ENCODE measurements around the gene GRSF1.

GRSF1 gene

DNA sequence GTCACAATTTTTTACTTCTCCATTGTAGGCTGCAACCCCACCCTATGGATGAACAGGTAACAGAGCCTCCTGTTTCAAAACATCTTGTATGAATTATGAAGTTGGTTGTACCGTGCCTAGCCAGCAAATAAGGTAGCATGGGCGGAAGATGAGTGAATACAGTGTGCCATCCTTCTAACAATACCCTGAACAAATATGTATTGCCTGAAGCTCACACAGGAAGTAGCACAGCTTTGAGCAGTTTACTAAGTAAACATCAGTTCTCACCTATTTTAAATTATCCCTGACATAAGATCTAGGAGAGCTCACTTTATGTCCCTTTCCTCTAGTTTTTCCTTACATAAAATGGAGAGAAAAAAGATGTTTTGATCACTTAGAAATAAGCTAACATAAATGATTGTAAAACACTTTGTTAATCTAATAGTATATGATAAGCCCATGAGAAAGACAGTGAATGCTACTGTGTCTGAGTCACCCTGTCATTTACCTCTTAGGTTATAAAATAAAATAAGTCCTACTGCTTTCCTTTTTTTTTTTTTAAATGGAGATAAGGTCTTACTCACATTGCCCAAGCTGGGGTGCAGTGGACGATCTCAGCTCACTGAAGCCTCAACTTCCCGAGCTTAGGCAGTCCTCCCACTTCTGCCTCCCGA lies 36.6 kb downstream of the GRSF1 start:
- TF ChIP-seq GATA3 (IDR thresholded peaks at IDR 0.05; ENCODE audit: low read depth, low read length) (no peak), GATA2 (IDR thresholded peaks at IDR 0.05; ENCODE audit: low read depth, low read length) (no peak)

DNA sequence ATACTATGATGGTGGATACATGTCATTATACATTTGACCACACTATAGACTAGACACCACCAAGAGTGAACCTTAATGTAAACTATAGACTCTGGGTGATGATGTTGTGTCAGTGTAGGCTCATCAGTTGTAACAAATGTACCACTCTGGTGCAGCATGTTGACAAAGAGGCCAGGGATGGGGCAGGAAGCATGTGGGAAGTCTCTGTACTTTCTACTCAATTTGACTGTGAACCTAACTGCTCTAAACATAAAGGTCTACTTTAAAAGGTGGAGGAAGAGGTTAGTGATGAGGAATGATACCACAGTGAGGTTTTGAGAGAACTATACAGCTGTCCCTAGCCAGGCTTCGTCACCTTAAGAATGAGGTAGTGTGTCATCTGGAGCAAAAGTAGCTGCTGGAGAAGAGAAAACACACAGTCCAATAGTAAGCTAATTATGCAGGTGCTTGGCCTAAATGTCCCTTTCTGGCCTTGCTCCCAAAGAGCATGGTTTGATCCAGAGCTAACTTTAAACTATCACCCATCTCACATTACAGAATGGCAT lies 38.4 kb downstream of the GRSF1 start:
- TF ChIP-seq GATA3 (IDR thresholded peaks at IDR 0.05; ENCODE audit: low read depth, low read length): no peak

DNA sequence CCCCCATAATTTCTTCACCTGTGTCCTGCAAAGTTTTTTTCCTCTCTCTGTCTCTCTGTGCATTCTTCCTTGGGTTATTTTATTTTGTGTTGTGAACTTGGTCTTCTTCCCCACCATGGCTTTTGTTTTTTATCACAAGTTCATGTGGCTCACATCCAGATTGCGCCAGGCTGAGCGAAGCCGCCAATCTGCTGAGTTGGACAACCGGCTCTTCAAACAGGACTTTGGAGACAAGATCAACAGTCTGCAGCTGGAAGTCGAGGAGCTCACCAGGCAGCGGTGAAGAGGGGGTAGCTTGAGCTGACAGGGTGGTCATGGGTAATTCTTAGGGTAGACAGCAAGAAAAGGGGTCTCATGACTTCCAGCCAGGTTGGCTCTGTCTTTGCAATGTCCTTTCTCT lies 46.1 kb downstream of the GRSF1 start:
- TF ChIP-seq GATA3 (IDR thresholded peaks at IDR 0.05; ENCODE audit: low read depth, low read length) (no peak), GATA2 (IDR thresholded peaks at IDR 0.05; ENCODE audit: low read depth, low read length) (no peak)

DNA sequence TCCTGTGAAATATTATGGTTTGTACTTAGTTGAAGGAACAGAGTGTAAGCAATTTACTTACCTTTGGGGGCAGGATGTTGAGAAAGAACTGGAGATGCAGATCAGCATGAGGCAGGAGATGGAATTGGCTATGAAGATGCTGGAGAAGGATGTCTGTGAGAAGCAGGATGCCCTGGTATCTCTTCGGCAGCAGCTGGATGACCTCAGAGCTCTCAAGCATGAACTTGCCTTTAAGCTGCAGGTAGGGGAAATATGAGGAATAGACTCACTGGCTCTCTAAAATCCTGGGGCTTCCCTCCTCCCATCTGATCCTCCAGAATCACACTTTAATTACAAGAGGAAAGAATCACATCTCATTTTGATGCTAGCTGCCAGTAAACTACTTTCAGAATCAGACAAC lies 51.0 kb downstream of the GRSF1 start:
- TF ChIP-seq GATA2 (IDR thresholded peaks at IDR 0.05; ENCODE audit: low read depth, low read length) (no peak), GATA3 (IDR thresholded peaks at IDR 0.05; ENCODE audit: low read depth, low read length) (no peak)

DNA sequence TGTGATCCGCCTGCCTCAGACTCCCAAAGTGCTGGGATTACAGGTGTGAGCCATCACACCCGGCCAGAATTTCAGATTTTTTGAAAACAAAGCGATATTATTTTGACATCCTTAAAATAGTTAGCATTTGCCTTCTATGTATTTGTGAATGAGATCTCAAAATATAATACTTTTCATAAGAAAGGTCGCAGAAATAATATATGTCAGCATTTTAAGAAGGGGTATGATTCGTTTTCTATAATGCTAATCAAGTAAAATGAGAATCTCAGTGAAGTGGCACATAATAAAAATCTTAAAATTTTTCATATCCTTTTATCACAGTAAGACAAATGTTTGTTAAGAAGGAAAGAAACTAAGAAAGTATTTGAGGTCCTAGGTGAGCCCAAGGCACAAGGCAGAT lies 52.2 kb downstream of the GRSF1 start:
- TF ChIP-seq GATA2 (IDR thresholded peaks at IDR 0.05; ENCODE audit: low read depth, low read length) (no peak), GATA3 (IDR thresholded peaks at IDR 0.05; ENCODE audit: low read depth, low read length) (no peak)

DNA sequence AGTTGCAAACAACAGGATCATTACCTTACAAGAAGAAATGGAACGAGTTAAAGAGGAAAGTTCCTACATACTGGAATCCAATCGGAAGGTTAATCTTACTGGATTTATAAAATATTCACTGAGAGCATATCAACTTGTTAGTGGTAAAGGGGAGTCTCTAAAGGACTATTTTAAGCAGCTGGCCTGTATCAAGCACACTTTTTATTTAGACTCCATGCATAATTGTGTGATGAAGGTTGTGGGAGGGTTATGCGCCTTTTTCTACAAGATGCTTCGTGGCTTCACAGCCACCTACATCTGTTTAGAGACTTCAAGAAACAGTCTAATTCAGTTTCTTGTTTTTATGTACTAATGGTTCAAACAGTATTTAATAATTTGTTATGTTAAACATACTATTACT lies 56.6 kb downstream of the GRSF1 start:
- no peak for TF ChIP-seq GATA3 (IDR thresholded peaks at IDR 0.05; ENCODE audit: low read depth, low read length)
- TF ChIP-seq GATA2 (IDR thresholded peaks at IDR 0.05; ENCODE audit: low read depth, low read length): no peak

DNA sequence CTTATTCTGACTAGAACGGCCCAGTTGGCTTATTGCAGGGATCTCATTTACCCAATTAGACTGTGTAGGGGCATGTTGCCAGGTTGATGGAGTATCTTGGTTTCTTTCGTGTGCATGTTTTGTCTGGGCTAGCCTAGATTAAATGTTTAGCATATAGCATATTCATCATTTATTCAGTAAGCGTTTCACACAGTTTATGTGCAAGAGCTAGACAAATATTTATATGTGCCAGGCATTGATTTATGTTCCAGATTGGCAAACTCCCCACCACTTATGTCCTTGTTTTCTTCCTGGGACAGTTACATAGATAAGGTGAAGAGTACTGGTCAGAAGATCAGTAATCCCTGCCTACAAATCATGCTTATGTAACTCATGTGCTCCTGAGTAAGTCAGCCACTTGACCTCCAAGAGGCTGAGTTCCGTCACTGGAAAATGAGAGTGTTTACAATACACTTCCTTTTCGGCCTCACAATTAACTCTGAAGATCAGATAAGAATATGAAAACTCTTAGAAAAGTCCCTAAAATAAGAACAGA lies 60.7 kb downstream of the GRSF1 start:
- no peak for TF ChIP-seq GATA2 (IDR thresholded peaks at IDR 0.05; ENCODE audit: low read depth, low read length)
- no peak for TF ChIP-seq GATA3 (IDR thresholded peaks at IDR 0.05; ENCODE audit: low read depth, low read length)

DNA sequence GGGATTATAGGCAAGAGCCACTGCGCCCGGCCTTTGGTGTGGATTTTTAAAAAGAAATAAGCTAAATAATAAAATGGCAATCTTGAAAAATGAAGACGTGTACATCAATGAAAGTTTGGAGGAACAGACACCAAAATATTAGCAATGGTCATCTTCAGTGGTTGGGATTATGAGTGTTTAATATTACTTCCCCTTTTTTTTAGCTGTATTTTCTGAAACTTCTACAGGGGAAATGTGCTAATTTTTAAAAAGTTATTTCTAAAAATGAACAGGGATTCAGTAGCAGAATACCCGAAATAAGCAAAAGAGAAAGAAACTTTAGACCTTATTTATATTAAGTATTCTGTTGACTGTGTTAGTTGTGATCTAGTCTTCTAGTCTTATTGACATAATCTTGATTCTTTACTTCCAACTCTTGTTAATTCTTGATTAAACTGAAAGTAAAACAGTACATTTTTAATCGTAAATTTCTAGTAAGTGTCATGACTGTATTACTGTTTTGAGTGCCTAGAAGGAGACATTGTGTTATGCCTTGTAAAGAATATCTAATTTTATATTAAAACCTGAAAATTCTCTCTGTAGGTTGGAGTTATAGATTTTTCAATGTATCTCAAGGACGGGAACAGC lies 66.6 kb downstream of the GRSF1 start:
- TF ChIP-seq GATA2 (IDR thresholded peaks at IDR 0.05; ENCODE audit: low read depth, low read length) (no peak), GATA3 (IDR thresholded peaks at IDR 0.05; ENCODE audit: low read depth, low read length) (no peak)

DNA sequence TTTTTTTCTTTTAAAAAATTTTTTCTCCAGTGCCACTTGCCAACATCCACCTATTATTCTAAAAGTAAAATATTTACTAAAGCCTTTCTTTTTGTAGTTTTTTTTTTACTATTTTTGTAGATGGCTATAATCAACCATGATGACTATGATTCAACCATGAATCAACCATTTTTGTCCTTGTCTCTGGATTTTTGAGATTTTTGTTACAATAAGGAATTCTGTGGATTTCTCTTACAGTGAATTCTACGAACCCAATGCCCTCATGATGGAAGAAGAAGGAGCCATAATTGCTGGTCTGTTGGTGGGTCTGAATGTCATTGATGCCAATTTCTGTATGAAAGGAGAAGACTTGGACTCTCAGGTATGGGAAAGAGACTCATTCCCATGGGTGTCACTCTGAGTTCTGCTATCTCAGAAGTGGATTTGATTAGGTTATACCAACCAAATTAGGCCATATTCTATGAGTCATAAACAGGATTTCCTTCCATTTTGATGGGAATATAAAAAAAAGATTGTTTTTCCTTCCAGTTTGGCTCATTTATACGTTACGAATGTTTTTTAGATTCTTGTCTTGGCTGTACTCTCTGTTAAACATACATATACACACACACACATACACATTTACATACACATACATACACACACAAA lies 71.3 kb downstream of the GRSF1 start:
- TF ChIP-seq GATA2 (IDR thresholded peaks at IDR 0.05; ENCODE audit: low read depth, low read length) (no peak), GATA3 (IDR thresholded peaks at IDR 0.05; ENCODE audit: low read depth, low read length) (no peak)
